Purkinje cell (primary cell): Measurements from ENCODE around the gene HSPA14. TPM values are rescaled to one million over a fixed set of nuclear protein-coding genes. Genes with fewer than 3 reads are reported as not detected.

Experiments
- polyA plus RNA-seq: library from polyadenylated mRNA; unstranded; fragments of >200 nt; fragmentation: Nextera tagmentation; gene quantifications from 2 replicates; pipeline ENCODE4 v1.2.1, GENCODE V29; 2014

Gene HSPA14
- 39.1 and 47.7 TPM in 2 replicates for polyA plus RNA-seq

GRCh38 chr10:14837757-14838581 lies at the start of gene HSPA14, which contains the start of the genes CDNF and MSANTD7:
HSPA14 (plus strand) TSS chr10:14838306; CDS start chr10:14838403, 97 bp downstream.
CDNF (minus strand) TSS chr10:14838037; CDS start chr10:14837946, 91 bp downstream.
MSANTD7 (plus strand) TSS chr10:14838306; CDS start chr10:14842285, 3,979 bp downstream.

DNA sequence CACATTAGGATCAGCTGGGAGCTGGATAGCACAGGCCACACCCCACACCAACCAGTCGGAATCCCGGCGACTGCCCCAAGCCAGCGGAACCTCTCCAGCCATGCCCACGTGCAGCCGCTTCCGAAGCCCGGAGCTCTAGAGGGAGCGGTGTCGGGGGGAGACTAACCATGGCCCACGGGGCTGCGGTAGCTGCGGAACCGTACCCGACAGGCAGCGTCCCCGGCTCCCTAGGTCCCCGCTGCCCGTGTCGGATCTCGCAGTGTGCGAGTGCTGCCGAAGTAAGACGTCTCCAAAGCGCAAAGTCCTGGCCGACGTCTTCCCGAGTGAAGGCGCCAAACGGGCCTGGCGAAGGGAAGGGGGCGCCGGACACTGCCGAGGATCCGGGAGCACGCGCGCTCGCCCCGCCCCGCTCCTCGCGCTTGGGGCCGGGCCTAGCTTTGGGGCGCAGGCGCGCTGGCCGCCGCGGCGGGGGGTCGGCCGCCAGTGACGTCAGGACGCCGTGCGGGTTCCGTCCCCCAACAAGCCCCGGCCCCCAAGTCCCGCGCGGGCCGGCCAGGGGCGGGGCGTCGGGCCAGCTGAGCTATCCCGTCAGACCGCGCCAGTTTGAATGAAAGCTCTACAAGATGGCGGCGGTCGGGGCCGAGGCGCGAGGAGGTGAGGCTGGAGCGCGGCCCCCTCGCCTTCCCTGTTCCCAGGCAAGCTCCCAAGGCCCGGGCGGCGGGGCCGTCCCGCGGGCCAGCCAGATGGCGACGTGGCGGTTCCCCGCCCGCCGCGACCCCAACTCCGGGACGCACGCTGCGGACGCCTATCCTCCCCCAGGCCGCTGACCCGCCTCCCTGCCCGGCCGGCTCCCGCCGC lies 40.4 kb downstream of the HSPA14 start, which contains the start of gene SUV39H2:
Gene SUV39H2, plus strand, starts transcription at position 601 of the 858 bp plus-strand sequence. Its CDS starts 23 bp downstream, at position 624.

Other genes starting within 250 kb of the HSPA14 start
- 117 and 219 TPM in 2 replicates for gene FAM107B, start 63.4 kb upstream of the HSPA14 start, polyA plus RNA-seq
- gene CDNF, start 269 bp upstream of the HSPA14 start, polyA plus RNA-seq: 0.27 TPM in 1 of 2 replicates, not detected in the other
- gene MSANTD7, start within 50 bp of the HSPA14 start, polyA plus RNA-seq: 8.9 and 13.5 TPM in 2 replicates
- 25.0 and 28.2 TPM in 2 replicates for gene SUV39H2, start 40.6 kb downstream of the HSPA14 start, polyA plus RNA-seq
- gene DCLRE1C, start 115.8 kb downstream of the HSPA14 start, polyA plus RNA-seq: 5.6 and 10.4 TPM in 2 replicates
- gene MEIG1, start 121.1 kb downstream of the HSPA14 start, polyA plus RNA-seq: 3.5 and 5.5 TPM in 2 replicates
- gene OLAH, start 205.6 kb downstream of the HSPA14 start, polyA plus RNA-seq: 2.1 TPM in 1 of 2 replicates, not detected in the other